Activated CD8-positive, alpha-beta T cell treated with anti-CD3 and anti-CD28 coated beads, Interleukin-2, amount 10 ng/mL, durations not matched to agents 7 days and 5 days (primary cell): Measurements from ENCODE around the gene ADRA2B. TPM values are rescaled to one million over a fixed set of nuclear protein-coding genes. Genes with fewer than 3 reads are reported as not detected.
"Not testable (repeated sequence)": the region's sequence is repeated elsewhere in the genome, so short reads cannot be mapped to it uniquely, and the experiment has no call there.

ENCODE experiments used
- ATAC-seq: fragments of 150-1000 bp; cut with Tn5 transposase; one replicate; pipeline ENCODE4 v1.10.0; 2021; ENCODE audit warnings: moderate library complexity
- CTCF ChIA-PET: fragments of 350-600 bp; sonication (Branson Sonifier 250); formaldehyde crosslinking; loops from one replicate; lab custom pipeline; 2021; ENCODE audit warnings: antibody characterized with exemption; lab: Charles Lee
- POLR2A ChIA-PET: fragments of 350-600 bp; sonication (Branson Sonifier 250); formaldehyde crosslinking; loops from one replicate; lab custom pipeline; 2021; ENCODE audit warnings: antibody characterized with exemption; lab: Charles Lee
- DNase-seq: peaks from one replicate; pipeline ENCODE4 v3.0.0-alpha.2; 2020
- H3K27ac Mint-ChIP-seq: one replicate; pipeline ENCODE4 v1.8.0; 2021; ENCODE audit warnings: mild to moderate bottlenecking, mixed read lengths
- H3K27me3 Mint-ChIP-seq: one replicate; pipeline ENCODE4 v1.8.0; 2021; ENCODE audit warnings: low read depth, mixed read lengths
- H3K36me3 Mint-ChIP-seq: one replicate; pipeline ENCODE4 v1.8.0; 2021; ENCODE audit warnings: low read depth, mixed read lengths
- H3K4me1 Mint-ChIP-seq: one replicate; pipeline ENCODE4 v1.8.0; 2021; ENCODE audit warnings: low read depth, mixed read lengths
- H3K4me3 Mint-ChIP-seq: one replicate; pipeline ENCODE4 v1.8.0; 2021; ENCODE audit warnings: mild to moderate bottlenecking, mixed read lengths
- H3K9me3 Mint-ChIP-seq: one replicate; pipeline ENCODE4 v1.8.0; 2022; ENCODE audit warnings: mixed read lengths; ENCODE audit not compliant: insufficient read depth
- total RNA-seq, 2 experiments: library from RNA; stranded (reverse); gene quantifications; one replicate each; pipeline ENCODE4 v1.2.3, GENCODE V29; 2021

The ADRA2B gene
- total RNA-seq, 2 experiments from 2014 or later: 0.08 TPM; not detected in 1

GRCh38 chr2:96091711-96092572, 24.4 kb downstream of the ADRA2B start:
- H3K36me3 Mint-ChIP-seq: no peaks in the 10 kb centered on the region
- POLR2A ChIA-PET: no interaction called here
- no peak for ATAC-seq
- no peaks in the 10 kb centered on the region for H3K9me3 Mint-ChIP-seq
- H3K27ac Mint-ChIP-seq: no peak overlapping the region
- H3K4me1 Mint-ChIP-seq: no peaks in the 10 kb centered on the region
- peaks cover 4% of the 10 kb centered on the region for H3K27me3 Mint-ChIP-seq
- no peak for DNase-seq
- no peak overlapping the region for H3K4me3 Mint-ChIP-seq
- CTCF ChIA-PET: interaction anchor here (1.3 to 1.8 kb wide), 2 partner anchors 17 to 83 kb away, joined by 3 to 8 read pairs; no protein-coding TSS in a partner anchor

GRCh38 chr2:96091141-96091710, 25.1 kb downstream of the ADRA2B start:
- no peak overlapping the region for H3K27ac Mint-ChIP-seq
- no peak overlapping the region for H3K4me3 Mint-ChIP-seq
- no peaks in the 10 kb centered on the region for H3K4me1 Mint-ChIP-seq
- POLR2A ChIA-PET: no interaction called here
- CTCF ChIA-PET: interaction anchor here (1.3 kb wide), 1 partner anchor 16 kb away, joined by 3 read pairs; no protein-coding TSS in a partner anchor
- no peak for DNase-seq
- no peak for ATAC-seq
- no peaks in the 10 kb centered on the region for H3K9me3 Mint-ChIP-seq
- no peaks in the 10 kb centered on the region for H3K36me3 Mint-ChIP-seq
- peaks cover 4% of the 10 kb centered on the region for H3K27me3 Mint-ChIP-seq

- CTCF ChIA-PET: interaction anchor here (1.3 kb wide), 1 partner anchor 15 kb away, joined by 3 read pairs; no protein-coding TSS in a partner anchor
- DNase-seq: no peak
Observed at GRCh38 chr2:96090196-96090926, 26.0 kb downstream of the ADRA2B start.

GRCh38 chr2:96089356-96090195, 26.8 kb downstream of the ADRA2B start:
- H3K9me3 Mint-ChIP-seq: no peaks in the 10 kb centered on the region
- ChIA-PET POLR2A (interaction anchor here (0.7 kb wide), 1 partner anchor 12 kb away, joined by 3 read pairs; no protein-coding TSS in a partner anchor), CTCF (no interaction called here)
- no peak overlapping the region for H3K27ac Mint-ChIP-seq
- H3K36me3 Mint-ChIP-seq: no peaks in the 10 kb centered on the region
- peaks cover 4% of the 10 kb centered on the region for H3K27me3 Mint-ChIP-seq
- no peaks in the 10 kb centered on the region for H3K4me1 Mint-ChIP-seq
- no peak for ATAC-seq
- DNase-seq: no peak
- no peak overlapping the region for H3K4me3 Mint-ChIP-seq

More at GRCh38 chr2:96090196-96090926, 26.0 kb downstream of the ADRA2B start:
- POLR2A ChIA-PET: no interaction called here
- no peak overlapping the region for H3K4me3 Mint-ChIP-seq
- no peak overlapping the region for H3K27ac Mint-ChIP-seq
- no peaks in the 10 kb centered on the region for H3K4me1 Mint-ChIP-seq
- H3K36me3 Mint-ChIP-seq: no peaks in the 10 kb centered on the region
- no peak for ATAC-seq
- no peaks in the 10 kb centered on the region for H3K9me3 Mint-ChIP-seq
- H3K27me3 Mint-ChIP-seq: peaks cover 4% of the 10 kb centered on the region

- ATAC-seq: no peak
- no peaks in the 10 kb centered on the region for H3K9me3 Mint-ChIP-seq
- H3K4me1 Mint-ChIP-seq: no peaks in the 10 kb centered on the region
- H3K27me3 Mint-ChIP-seq: peaks cover 2% of the 10 kb centered on the region
- H3K36me3 Mint-ChIP-seq: no peaks in the 10 kb centered on the region
- DNase-seq: no peak
- POLR2A ChIA-PET: interaction anchor here (0.7 kb wide), 1 partner anchor 13 kb away, joined by 3 read pairs; no protein-coding TSS in a partner anchor
- H3K4me3 Mint-ChIP-seq: no peak overlapping the region
- H3K27ac Mint-ChIP-seq: no peak overlapping the region
- CTCF ChIA-PET: no interaction called here
Observed at GRCh38 chr2:96088340-96089335, 27.7 kb downstream of the ADRA2B start.

- Mint-ChIP-seq H3K27me3 (peaks cover 2% of the 10 kb centered on the region), H3K27ac (no peak overlapping the region), H3K36me3 (no peaks in the 10 kb centered on the region), H3K4me1 (no peaks in the 10 kb centered on the region), H3K4me3 (no peak overlapping the region), H3K9me3 (no peaks in the 10 kb centered on the region)
- DNase-seq (no peak), ATAC-seq (no peak)
- POLR2A ChIA-PET: no interaction called here
- CTCF ChIA-PET: no interaction called here
Observed at GRCh38 chr2:96087130-96087529, 29.2 kb downstream of the ADRA2B start.

- POLR2A ChIA-PET: no interaction called here
- Mint-ChIP-seq H3K27me3 (peaks cover 2% of the 10 kb centered on the region), H3K4me1 (no peaks in the 10 kb centered on the region), H3K36me3 (no peaks in the 10 kb centered on the region), H3K4me3 (no peak overlapping the region), H3K9me3 (no peaks in the 10 kb centered on the region), H3K27ac (no peak overlapping the region)
- no peak for ATAC-seq
- DNase-seq: no peak
- CTCF ChIA-PET: no interaction called here
Observed at GRCh38 chr2:96085541-96086355, 30.6 kb downstream of the ADRA2B start.

- H3K27ac Mint-ChIP-seq: peak overlapping the region; percentile 60
- H3K36me3 Mint-ChIP-seq, POLR2A ChIA-PET, CTCF ChIA-PET, H3K9me3 Mint-ChIP-seq, H3K4me3 Mint-ChIP-seq, ATAC-seq, H3K27me3 Mint-ChIP-seq, DNase-seq, H3K4me1 Mint-ChIP-seq: not testable (repeated sequence)
Observed at GRCh38 chr2:96084858-96085518, 31.4 kb downstream of the ADRA2B start.

- POLR2A ChIA-PET: no interaction called here
- no peaks in the 10 kb centered on the region for H3K36me3 Mint-ChIP-seq
- H3K4me3 Mint-ChIP-seq: no peak overlapping the region
- peaks cover 13% of the 10 kb centered on the region for H3K27me3 Mint-ChIP-seq
- DNase-seq: no peak
- peak overlapping the region; percentile 60 for H3K27ac Mint-ChIP-seq
- H3K9me3 Mint-ChIP-seq: no peaks in the 10 kb centered on the region
- CTCF ChIA-PET: no interaction called here
- ATAC-seq: no peak
- H3K4me1 Mint-ChIP-seq: no peaks in the 10 kb centered on the region
Observed at GRCh38 chr2:96083989-96084857, 32.1 kb downstream of the ADRA2B start.
